HG02870 (cell line): ENCODE measurements around the gene COL6A2.
"Not testable (repeated sequence)": the region's sequence is repeated elsewhere in the genome, so short reads cannot be mapped to it uniquely, and the experiment has no call there.

ENCODE experiments used
- ATAC-seq: cut with Tn5 transposase; IDR thresholded peaks from one replicate; pipeline ENCODE4 v1.9.1; 2021; ENCODE audit warnings: mild to moderate bottlenecking, moderate library complexity; ENCODE audit not compliant: unreplicated experiment

COL6A2 gene

GRCh38 chr21:46092811-46093667 lies 4.9 kb upstream of the COL6A2 start:
- ATAC-seq: no peak

GRCh38 chr21:46093668-46094400 lies 4.1 kb upstream of the COL6A2 start:
- ATAC-seq: no peak

GRCh38 chr21:46094401-46095082 lies 3.4 kb upstream of the COL6A2 start:
- ATAC-seq: no peak

GRCh38 chr21:46095083-46095719 lies 2.7 kb upstream of the COL6A2 start:
- ATAC-seq: no peak

GRCh38 chr21:46095814-46096595 lies 1.9 kb upstream of the COL6A2 start:
- no peak for ATAC-seq

GRCh38 chr21:46096596-46097335 lies 1.1 kb upstream of the COL6A2 start:
- no peak for ATAC-seq

- no peak for ATAC-seq
These were observed 610 bp downstream of the COL6A2 start for GRCh38 chr21:46098303-46099141.

GRCh38 chr21:46099476-46099875 lies 1.6 kb downstream of the COL6A2 start:
- no peak for ATAC-seq

GRCh38 chr21:46100020-46100419 lies 2.1 kb downstream of the COL6A2 start:
- no peak for ATAC-seq

- ATAC-seq: no peak
These were observed 2.5 kb downstream of the COL6A2 start for GRCh38 chr21:46100426-46100825.

- ATAC-seq: no peak
These were observed 3.0 kb downstream of the COL6A2 start for GRCh38 chr21:46100906-46101305.

GRCh38 chr21:46104104-46104503 lies 6.2 kb downstream of the COL6A2 start:
- no peak for ATAC-seq

- not testable (repeated sequence) for ATAC-seq
These were observed 9.5 kb downstream of the COL6A2 start for GRCh38 chr21:46107376-46107775.

GRCh38 chr21:46108827-46109312 lies 11.0 kb downstream of the COL6A2 start:
- ATAC-seq: no peak

GRCh38 chr21:46109313-46110221 lies 11.7 kb downstream of the COL6A2 start:
- no peak for ATAC-seq

- no peak for ATAC-seq
These were observed 12.7 kb downstream of the COL6A2 start for GRCh38 chr21:46110499-46111192.

- ATAC-seq: no peak
These were observed 13.3 kb downstream of the COL6A2 start for GRCh38 chr21:46111193-46111571.
